T-cell (primary cell): ENCODE measurements around the gene SERINC2. TPM values are rescaled to one million over a fixed set of nuclear protein-coding genes. Genes with fewer than 3 reads are reported as not detected.

ENCODE experiments used
- ATAC-seq, 4 experiments: fragments of 200-7000 bp in 3 of 4; fragments of 150-1000 bp in 1 of 4; cut with Tn5 transposase; replicated peaks in 1 of 4; 1 replicate in 3 of 4; 2 replicates in 1 of 4; pipeline ENCODE4 v1.10.0; 2021; ENCODE audit warnings: moderate library complexity in 3 of 4, mild to moderate bottlenecking in 2 of 4, moderate number of reproducible peaks in 1 of 4
- CTCF ChIA-PET, 2 donors: fragments of 300-600 bp; sonication (Branson Sonifier 250); formaldehyde crosslinking; loops; one replicate each; lab custom pipeline; 2022; ENCODE audit warnings: antibody characterized with exemption in 2 of 2; lab: Charles Lee
- POLR2A ChIA-PET, 2 donors: fragments of 300-600 bp; sonication (Branson Sonifier 250); formaldehyde crosslinking; loops; one replicate each; lab custom pipeline; 2022; ENCODE audit warnings: antibody characterized with exemption in 2 of 2; lab: Charles Lee
- DNase-seq, 35 experiments: peaks; one replicate each; pipeline versions ENCODE4 v3.0.0 to v3.0.0-alpha.2; 2013 to 2023
- H3K27ac ChIP-seq: one replicate; pipeline ENCODE4 v1.5.1; 2013; ENCODE audit warnings: low read length
- H3K27me3 ChIP-seq, 2 experiments: replicated peaks in 1 of 2; 1 replicate in 1 of 2; 2 replicates in 1 of 2; pipeline versions ENCODE4 v1.6.1 to v1.7.0; 2013; ENCODE audit warnings: low read length in 1 of 2, mixed read lengths in 1 of 2; ENCODE audit not compliant: control insufficient read depth in 2 of 2, insufficient read depth in 2 of 2; ENCODE audit errors: extremely low read depth in 1 of 2
- H3K36me3 ChIP-seq, 2 donors: 1 replicate in 1 of 2; 2 replicates in 1 of 2; pipeline versions ENCODE4 v1.6.1 to v1.7.0; 2013; ENCODE audit warnings: low read length in 1 of 2; ENCODE audit not compliant: control insufficient read depth in 2 of 2, insufficient read depth in 1 of 2; ENCODE audit errors: extremely low read depth in 1 of 2
- H3K4me1 ChIP-seq, 2 experiments: 1 replicate in 1 of 2; 2 replicates in 1 of 2; pipeline versions ENCODE4 v1.6.1 to v1.7.0; 2013; ENCODE audit warnings: low read length in 2 of 2, mixed read lengths in 1 of 2; ENCODE audit not compliant: insufficient read depth in 2 of 2, control insufficient read depth in 1 of 2; ENCODE audit errors: extremely low read depth in 1 of 2
- H3K4me3 ChIP-seq, 2 donors: 1 replicate in 1 of 2; 2 replicates in 1 of 2; pipeline versions ENCODE4 v1.5.1 to v1.7.0; 2013; ENCODE audit warnings: mild to moderate bottlenecking in 2 of 2, low read length in 1 of 2, moderate library complexity in 1 of 2; ENCODE audit not compliant: control insufficient read depth in 1 of 2; ENCODE audit errors: extremely low read depth in 1 of 2
- H3K9me3 ChIP-seq: 2 replicates; pipeline ENCODE4 v1.7.0; 2013
- H3K27ac Mint-ChIP-seq, 2 donors: one replicate each; pipeline ENCODE4 v1.8.0; 2020 to 2021; ENCODE audit warnings: mild to moderate bottlenecking in 2 of 2, mixed read lengths in 2 of 2
- H3K27me3 Mint-ChIP-seq, 2 donors: one replicate each; pipeline ENCODE4 v1.8.0; 2021 to 2022; ENCODE audit warnings: mixed read lengths in 2 of 2
- H3K36me3 Mint-ChIP-seq: one replicate; pipeline ENCODE4 v1.8.0; 2021; ENCODE audit warnings: mixed read lengths
- H3K4me1 Mint-ChIP-seq, 3 donors: one replicate each; pipeline ENCODE4 v1.8.0; 2020 to 2022; ENCODE audit warnings: mixed read lengths in 3 of 3, mild to moderate bottlenecking in 1 of 3
- H3K4me3 Mint-ChIP-seq, 3 donors: one replicate each; pipeline ENCODE4 v1.8.0; 2020 to 2022; ENCODE audit warnings: mild to moderate bottlenecking in 3 of 3, mixed read lengths in 3 of 3, moderate library complexity in 3 of 3
- H3K9me3 Mint-ChIP-seq, 3 donors: one replicate each; pipeline ENCODE4 v1.8.0; 2020 to 2022; ENCODE audit warnings: mixed read lengths in 3 of 3
- WGBS: methylation state at CpG from one replicate; pipeline ENCODE4 v1.1.5; 2013; ENCODE audit warnings: missing lambda C conversion rate; ENCODE audit not compliant: insufficient coverage; 5-methylcytosine and 5-hydroxymethylcytosine counted together
- total RNA-seq, 35 experiments: library from RNA in 6 of 35; stranded (reverse) in 6 of 35; fragments of 120-200 nt in 1 of 35; gene quantifications; one replicate each; pipeline versions ENCODE4 v1.2.1 to v1.2.4 and lab custom pipeline; 2013 to 2026

The SERINC2 gene
- total RNA-seq, 5 donors from 2014 or later (not counting 1 experiment from before 2014, with no cell fraction given) = 0.26 to 0.82 (median 0.36) TPM; not detected in 2

DNA sequence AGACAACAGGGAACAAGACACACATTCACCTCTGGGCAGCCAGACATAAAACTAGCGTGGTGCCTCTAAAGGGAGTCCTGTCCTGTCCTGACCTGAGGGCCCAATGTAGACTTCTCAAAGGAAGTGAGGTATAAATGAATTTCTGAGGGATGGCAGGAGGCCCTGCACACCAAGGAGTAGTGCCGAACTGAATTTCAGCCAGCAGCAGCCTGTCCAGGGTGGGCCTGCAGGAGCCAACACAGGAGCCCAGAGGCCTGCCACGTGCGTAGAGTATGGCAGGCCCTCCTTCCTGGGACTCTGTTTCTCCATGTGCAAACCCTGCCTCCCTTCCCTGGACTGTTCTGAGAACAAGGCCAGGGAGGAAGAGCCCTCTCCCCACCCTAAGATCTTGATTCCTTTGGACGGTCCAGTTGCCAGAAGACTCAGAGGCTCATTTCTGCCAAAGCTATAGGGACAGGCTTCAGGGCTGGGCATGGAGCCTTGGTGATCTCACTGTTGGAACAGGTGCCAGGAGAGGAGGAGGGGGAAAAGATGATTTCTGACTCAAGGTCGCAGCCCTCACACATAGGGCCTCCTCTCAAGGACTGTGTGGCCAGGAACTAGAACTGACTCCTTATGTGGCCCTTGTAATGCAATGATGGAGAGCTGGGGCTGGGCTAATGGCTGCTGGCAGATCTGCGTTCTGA lies 38.4 kb upstream of the SERINC2 start:
- POLR2A ChIA-PET = no interaction called here
- peaks cover 0 to 2% of the 10 kb centered on the region in 2 donors for H3K27me3 Mint-ChIP-seq
- Histone ChIP-seq H3K27me3 (peaks cover 0 to 16% of the 10 kb centered on the region in 2 experiments), H3K36me3 (no peaks in the 10 kb centered on the region), H3K4me1 (peaks cover 0 to 13% of the 10 kb centered on the region in 2 experiments), H3K4me3 (no peak overlapping the region), H3K27ac (no peak overlapping the region), H3K9me3 (no peaks in the 10 kb centered on the region)
- DNase-seq (no peak), ATAC-seq (no peak)
- no peak overlapping the region for H3K27ac Mint-ChIP-seq
- no peaks in the 10 kb centered on the region for H3K36me3 Mint-ChIP-seq
- peak overlapping the region in 1 of 3 donors; percentile 88 for H3K4me3 Mint-ChIP-seq
- H3K9me3 Mint-ChIP-seq = no peaks in the 10 kb centered on the region
- H3K4me1 Mint-ChIP-seq = peaks cover 12 to 19% (median 17%) of the 10 kb centered on the region in 3 donors
- CTCF ChIA-PET = interaction anchor here in 1 of 2 donors (1.1 kb wide), 1 partner anchor 20 kb away, joined by 3 read pairs; no protein-coding TSS in a partner anchor
- 90% methylated on average over 4 of the region's 7 CpGs for WGBS

DNA sequence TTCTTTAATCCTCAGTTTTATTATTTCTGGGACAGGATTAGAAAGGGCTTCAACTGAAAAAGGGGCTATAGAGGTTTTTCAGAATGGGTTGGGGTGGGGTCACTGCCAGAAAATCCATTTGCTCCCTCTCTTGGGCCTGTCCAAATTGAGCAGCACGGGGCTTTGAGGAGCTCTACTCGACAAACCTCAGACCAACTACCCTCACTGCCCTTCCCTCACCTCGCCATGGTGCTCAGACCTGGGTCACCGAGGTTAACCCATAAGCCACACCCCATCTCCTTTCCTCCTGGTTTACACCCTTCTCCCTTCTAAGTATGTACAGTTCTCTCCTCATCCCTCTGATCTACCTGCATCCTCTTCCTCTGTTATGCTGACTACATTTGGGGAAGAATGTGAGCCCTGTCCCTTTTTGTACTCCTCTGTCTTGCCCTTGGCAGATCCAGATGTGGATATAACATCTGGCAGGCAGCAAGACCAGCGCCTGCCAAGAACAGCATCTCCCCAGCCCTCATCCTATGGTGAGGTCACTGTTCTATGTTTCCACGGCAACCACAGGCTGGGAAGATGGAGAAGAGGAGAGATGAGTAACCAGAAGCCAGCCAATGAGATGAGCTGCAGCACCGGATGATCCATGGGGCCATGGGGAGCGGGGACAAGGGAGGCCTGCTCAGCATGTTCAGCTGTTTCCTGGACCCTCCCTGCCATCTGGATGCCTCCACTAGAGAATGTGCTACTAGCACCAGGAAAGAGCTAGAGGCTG lies 36.5 kb upstream of the SERINC2 start:
- Mint-ChIP-seq H3K27ac (no peak overlapping the region), H3K4me3 (no peak overlapping the region), H3K27me3 (peaks cover 2 to 11% of the 10 kb centered on the region in 2 donors), H3K9me3 (no peaks in the 10 kb centered on the region), H3K36me3 (no peaks in the 10 kb centered on the region), H3K4me1 (peaks cover 12 to 19% (median 17%) of the 10 kb centered on the region in 3 donors)
- Histone ChIP-seq H3K27ac (no peak overlapping the region), H3K9me3 (no peaks in the 10 kb centered on the region), H3K4me3 (no peak overlapping the region), H3K4me1 (peaks cover 0 to 13% of the 10 kb centered on the region in 2 experiments), H3K27me3 (peaks cover 0 to 22% of the 10 kb centered on the region in 2 experiments), H3K36me3 (no peaks in the 10 kb centered on the region)
- DNase-seq (no peak), ATAC-seq (no peak)
- WGBS = 74% methylated on average over 5 of the region's 8 CpGs
- CTCF ChIA-PET = no interaction called here
- POLR2A ChIA-PET = no interaction called here

GRCh38 chr1:31377364-31377863 lies 35.6 kb upstream of the SERINC2 start:
- Histone ChIP-seq H3K36me3 (no peaks in the 10 kb centered on the region), H3K9me3 (no peaks in the 10 kb centered on the region), H3K27ac (no peak overlapping the region), H3K4me3 (no peak overlapping the region), H3K27me3 (peaks cover 0 to 22% of the 10 kb centered on the region in 2 experiments), H3K4me1 (peaks cover 0 to 13% of the 10 kb centered on the region in 2 experiments)
- H3K27ac Mint-ChIP-seq = no peak overlapping the region
- no peaks in the 10 kb centered on the region for H3K36me3 Mint-ChIP-seq
- WGBS = no CpG with 5 or more reads among the region's 3 CpGs
- peaks cover 7 to 16% of the 10 kb centered on the region in 2 donors for H3K27me3 Mint-ChIP-seq
- H3K4me3 Mint-ChIP-seq = no peak overlapping the region
- ChIA-PET POLR2A (no interaction called here), CTCF (interaction anchor here in 1 of 2 donors (0.5 kb wide), 1 partner anchor 258 kb away, joined by 4 read pairs; no protein-coding TSS in a partner anchor)
- H3K4me1 Mint-ChIP-seq = peaks cover 11 to 16% (median 13%) of the 10 kb centered on the region in 3 donors
- DNase-seq (no peak), ATAC-seq (no peak)
- H3K9me3 Mint-ChIP-seq = no peaks in the 10 kb centered on the region

DNA sequence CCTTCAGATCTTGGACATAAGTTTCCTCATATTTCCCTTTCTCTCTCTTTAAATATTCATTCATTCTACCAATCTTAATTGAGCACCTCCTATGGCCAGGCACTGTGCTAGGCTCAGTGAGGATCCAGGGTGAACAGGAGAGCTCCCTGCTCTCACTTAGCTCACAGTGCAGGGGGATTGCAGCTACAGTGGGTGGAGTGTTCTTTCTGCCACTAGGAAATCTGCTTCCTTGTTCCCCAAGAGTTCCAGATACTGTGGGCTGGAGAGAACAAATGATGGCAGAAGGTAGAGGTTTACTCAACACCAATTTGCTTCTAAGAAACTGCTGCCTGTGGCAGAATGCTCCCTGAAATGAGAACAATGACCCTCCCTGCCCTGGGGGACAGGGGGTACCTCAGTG lies 35.0 kb upstream of the SERINC2 start:
- H3K9me3 ChIP-seq = no peaks in the 10 kb centered on the region
- Mint-ChIP-seq H3K27ac (no peak overlapping the region), H3K9me3 (no peaks in the 10 kb centered on the region), H3K4me1 (peaks cover 7 to 11% (median 8%) of the 10 kb centered on the region in 3 donors), H3K36me3 (no peaks in the 10 kb centered on the region), H3K27me3 (peaks cover 10 to 20% of the 10 kb centered on the region in 2 donors), H3K4me3 (no peak overlapping the region)
- no peak overlapping the region for H3K27ac ChIP-seq
- ChIA-PET CTCF (interaction anchor here in 1 of 2 donors (0.5 kb wide), 1 partner anchor 258 kb away, joined by 4 read pairs; no protein-coding TSS in a partner anchor), POLR2A (no interaction called here)
- ATAC-seq (no peak), DNase-seq (no peak)
- H3K4me3 ChIP-seq = no peak overlapping the region
- peaks cover 0 to 9% of the 10 kb centered on the region in 2 experiments for H3K4me1 ChIP-seq
- H3K27me3 ChIP-seq = peaks cover 0 to 19% of the 10 kb centered on the region in 2 experiments
- H3K36me3 ChIP-seq = no peaks in the 10 kb centered on the region

GRCh38 chr1:31380181-31380580 lies 32.8 kb upstream of the SERINC2 start:
- DNase-seq (no peak), ATAC-seq (no peak)
- no peak overlapping the region for H3K27ac ChIP-seq
- ChIA-PET POLR2A (no interaction called here), CTCF (no interaction called here)
- Mint-ChIP-seq H3K27ac (no peak overlapping the region), H3K36me3 (no peaks in the 10 kb centered on the region), H3K27me3 (peaks cover 23 to 29% of the 10 kb centered on the region in 2 donors), H3K9me3 (no peaks in the 10 kb centered on the region), H3K4me1 (no peaks in the 10 kb centered on the region), H3K4me3 (no peak overlapping the region)
- WGBS = 100% methylated on average over 1 of the region's 3 CpGs
- no peak overlapping the region for H3K4me3 ChIP-seq
- no peaks in the 10 kb centered on the region for H3K36me3 ChIP-seq
- H3K4me1 ChIP-seq = no peaks in the 10 kb centered on the region
- peaks cover 0 to 28% of the 10 kb centered on the region in 2 experiments for H3K27me3 ChIP-seq
- H3K9me3 ChIP-seq = no peaks in the 10 kb centered on the region
